Stimulated activated CD4-positive, alpha-beta T cell treated with anti-CD3 and anti-CD28 coated beads, TNF-alpha, amount 100 ng/mL, for 48 hours (primary cell): ENCODE data around the gene NTHL1.

Experiments used
- DNase-seq, 3 donors: peaks; one replicate each; pipeline ENCODE4 v3.0.0-alpha.2; 2020; ENCODE audit warnings: low read depth in 3 of 3

The NTHL1 gene

DNA sequence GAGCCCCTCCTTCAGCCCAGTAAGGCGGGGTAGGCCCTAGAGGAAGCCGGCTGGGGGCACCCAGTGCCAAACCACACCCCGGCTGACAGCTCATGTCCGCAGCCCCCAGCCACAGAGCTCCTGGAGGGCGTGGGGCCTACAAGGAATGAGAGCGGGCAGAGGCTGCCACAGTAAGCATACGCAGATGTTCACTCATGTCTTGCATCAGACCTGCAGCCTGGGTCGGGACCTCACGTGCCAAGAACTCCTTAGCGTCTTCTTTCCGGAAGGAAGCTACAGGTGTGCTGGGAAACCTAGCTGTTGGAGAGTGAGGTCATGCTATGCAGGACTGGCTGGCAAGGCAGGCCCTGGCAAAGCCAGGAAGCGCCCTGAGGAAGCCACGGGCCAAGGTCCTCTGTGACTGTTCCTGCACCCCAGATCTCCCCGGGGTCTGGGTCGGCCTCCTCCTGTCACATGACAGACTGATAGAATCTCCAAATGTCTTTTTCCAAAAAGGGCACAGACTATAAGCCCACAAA, 39.6 kb downstream of the NTHL1 start:
- no peak for DNase-seq

DNA sequence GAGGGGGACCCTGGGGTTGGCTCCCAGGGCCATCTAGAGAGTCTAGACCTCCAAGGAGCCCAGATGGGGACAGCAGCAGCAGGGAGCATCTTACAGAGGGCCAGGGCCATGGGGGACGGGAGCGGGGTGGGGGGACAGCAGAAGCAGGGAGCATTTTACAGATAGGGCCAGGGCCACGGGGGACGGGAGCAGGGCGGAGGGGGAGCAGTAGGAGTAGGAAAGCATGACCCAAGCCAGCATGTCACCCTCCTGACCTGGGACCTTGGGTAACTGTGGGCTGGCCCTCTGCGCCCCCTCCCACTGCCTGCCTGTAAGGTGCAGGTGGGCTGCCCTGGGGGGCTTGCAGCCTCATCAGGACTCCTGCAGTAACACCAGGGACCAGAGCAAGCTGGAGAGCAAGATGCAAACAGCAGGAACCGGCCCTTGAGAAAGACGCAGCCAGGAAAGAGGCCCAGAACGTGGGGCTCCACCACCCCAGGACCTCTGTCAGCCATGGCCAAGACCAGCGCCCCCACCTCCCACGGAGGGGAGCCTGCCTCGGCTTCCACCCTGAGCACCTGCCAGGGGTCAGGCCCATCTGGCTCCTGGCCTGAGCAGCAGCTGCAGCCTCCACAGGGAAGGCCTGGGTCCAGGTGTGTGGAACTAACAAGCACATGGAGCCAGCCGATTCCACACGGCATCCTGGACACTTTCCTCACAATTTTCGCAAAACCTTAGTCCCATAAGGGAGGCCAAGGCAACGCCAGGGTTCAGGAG, 40.4 kb downstream of the NTHL1 start:
- DNase-seq: no peak

DNA sequence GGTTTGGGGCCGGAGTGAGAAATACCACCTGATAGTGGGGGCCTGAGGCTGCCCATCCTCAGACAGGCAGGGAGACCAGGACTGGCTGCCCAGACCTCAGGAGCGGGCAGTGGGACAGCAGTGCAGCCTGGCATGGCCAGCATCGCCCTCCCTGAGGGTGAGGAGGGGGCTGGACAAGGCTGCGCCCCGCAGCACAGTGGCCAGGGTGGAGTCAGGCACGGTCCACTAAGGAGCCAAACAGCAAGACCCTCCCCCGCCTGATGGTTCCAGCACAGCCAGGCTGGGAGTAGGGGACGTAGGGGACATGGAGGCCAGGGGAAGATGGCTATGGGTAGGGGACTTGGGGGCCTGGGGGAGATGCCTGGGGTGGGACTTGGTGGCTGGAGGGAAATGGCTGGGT, 41.3 kb downstream of the NTHL1 start:
- no peak for DNase-seq

DNA sequence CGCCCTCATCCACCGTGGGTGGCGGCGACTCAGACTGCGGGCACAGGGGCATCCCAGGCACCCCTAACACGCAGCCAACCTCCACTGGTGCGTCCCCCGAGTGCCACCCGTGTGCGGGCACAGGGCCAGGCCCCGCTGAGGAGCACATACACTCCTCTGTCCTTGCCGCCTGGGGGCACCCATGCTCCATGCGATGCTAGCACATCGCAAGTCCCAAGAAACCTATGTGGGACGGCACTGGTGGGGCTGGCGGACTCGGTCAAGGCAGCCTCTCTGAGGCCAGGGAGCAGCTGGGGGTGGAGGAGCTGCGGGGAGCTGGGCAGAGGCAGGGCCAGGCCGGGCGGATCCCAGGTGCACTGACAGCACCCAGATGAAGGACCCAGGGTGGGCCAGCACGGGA, 42.0 kb downstream of the NTHL1 start:
- no peak for DNase-seq

DNA sequence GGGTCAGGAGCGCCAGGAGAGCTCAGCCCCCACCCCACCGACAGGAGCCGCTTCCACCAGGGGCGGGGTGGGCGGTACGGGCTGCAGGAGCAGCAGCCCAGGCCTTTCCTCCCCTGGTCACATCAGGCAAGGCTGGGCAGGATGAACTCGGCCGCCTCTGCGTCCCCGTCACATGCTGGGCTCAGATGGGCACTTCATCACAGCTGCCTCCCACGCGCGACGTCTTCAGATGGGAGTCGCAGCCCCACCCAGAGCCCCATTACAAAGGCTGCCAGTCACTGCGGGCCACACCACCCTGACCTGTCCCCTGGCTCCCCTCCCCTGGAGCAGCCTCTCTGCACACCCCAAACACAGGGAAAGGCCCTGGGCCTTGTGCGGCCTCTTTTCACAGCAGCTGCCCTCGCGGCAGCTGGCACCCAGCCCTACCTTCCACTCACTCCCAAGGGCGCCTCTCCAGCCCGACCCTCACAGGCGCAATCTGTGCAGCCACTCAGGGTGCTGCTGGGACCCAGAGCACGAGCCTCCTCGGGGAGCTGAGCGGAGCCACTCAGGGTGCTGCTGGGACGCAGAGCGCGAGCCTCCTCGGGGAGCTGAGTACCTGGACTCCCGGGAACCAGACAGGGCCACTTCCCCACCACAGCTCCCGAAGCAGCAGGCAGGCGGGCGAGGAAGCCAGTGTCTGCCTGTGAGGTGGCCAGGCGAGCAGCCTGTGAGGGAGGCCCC, 42.7 kb downstream of the NTHL1 start:
- no peak for DNase-seq

DNA sequence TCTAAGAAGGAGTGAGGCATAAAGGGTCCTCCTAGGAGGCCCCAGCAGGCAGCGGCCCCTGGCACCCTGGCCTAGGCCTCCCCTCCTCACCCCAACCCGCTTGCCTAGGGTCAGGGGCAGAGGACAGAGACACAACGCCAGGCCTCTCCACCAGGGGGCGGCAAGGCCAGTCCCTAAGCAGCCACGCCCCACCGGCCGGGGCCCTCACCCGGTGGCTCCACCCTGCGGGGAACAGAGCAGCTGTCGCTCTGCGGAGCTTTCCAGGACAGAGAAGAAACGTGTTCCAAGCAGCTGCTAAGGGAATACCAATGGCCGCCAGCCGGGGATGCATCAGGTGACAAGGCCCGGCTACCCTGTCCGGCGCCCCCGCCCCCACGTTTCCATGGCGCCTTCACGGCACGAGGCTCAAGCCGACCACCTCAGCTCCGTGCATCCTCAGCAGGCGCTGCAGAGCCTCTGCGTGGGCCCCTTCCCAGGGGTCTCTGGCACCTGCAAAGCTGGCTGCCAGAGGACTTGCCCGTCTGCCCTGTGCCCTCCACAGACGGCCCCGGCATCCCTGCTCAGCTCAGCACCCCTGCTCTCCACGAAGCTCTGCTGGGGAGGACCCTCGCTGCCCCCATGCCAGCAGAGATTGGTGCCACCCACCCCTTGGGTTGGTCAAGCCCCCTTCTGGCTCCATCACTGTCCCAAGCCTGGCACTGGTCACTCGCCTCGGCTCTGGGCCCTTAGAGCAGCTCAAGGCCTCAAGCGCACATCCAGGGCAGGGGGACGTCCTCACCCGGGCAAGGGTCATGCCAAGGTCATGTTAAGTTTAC, 43.6 kb downstream of the NTHL1 start:
- peak; percentile 82 to 93 (median 84) for DNase-seq

DNA sequence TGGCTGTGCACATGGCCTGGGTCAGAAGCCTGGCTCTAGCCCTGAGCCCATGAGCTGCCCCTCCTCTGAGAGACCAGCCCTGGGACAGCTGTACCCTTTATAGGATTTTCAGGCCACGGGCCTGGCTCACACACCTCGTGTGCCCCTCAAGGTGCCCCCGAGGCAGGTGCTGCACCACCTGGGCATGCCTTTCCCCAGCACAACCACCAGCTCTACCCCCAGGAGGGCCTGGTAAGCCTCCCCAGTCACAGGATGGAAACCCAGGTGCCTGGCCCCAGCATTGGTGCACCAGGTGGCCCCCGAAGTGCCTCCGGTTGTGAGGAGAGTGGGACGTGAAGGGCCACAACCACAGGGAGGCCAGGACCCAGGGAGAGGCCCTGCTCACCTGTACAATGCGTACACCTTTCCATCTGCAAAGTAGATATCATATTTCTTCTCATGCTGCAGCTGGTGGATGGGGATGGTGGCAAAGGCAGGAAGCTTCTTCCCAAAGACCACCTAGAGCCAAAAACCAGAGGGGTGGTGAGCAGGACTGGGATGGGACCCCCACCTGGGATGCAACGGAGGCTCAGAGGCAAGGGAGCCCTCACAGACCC, 44.3 kb downstream of the NTHL1 start:
- DNase-seq: no peak

DNA sequence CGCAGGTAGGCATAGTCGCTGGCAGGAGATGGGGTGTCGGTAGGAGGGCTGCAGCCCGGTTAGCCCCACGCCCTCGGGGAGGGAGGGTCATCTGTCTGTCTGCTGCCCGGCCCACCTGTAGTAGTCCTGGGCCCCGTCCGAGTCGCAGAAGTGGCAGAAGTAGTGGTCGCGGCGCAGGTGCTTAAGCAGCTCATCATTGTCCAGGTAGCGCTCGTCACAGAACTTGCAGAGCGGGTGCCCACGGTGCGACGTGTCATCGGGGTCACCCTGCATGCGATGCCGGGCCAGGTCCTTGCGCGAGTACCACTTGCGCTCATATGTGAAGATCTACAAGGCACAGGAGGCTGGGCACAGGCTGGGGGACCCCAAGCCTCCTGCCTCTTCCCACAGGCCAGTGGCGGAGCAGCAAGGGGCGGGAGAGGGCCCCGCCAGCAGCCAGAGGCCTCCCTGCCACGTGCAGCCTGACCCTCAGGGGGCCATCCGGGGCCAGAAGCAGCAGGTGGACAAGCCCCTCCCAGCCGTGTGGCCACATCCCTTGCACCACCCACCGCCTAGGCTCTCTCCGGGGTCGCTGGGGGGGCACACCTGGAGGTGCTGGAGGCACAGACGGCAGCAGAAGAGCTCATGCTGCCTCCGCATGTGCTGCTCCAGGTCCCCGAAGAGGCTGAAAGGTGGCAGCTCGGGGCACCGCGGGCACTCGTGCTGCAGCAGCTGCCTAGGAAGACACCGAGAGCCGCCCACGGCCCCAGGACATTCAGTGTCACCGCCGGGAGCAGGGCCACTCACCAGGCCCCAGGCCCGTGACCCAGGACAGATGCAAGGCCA, 45.0 kb downstream of the NTHL1 start:
- DNase-seq: no peak

DNA sequence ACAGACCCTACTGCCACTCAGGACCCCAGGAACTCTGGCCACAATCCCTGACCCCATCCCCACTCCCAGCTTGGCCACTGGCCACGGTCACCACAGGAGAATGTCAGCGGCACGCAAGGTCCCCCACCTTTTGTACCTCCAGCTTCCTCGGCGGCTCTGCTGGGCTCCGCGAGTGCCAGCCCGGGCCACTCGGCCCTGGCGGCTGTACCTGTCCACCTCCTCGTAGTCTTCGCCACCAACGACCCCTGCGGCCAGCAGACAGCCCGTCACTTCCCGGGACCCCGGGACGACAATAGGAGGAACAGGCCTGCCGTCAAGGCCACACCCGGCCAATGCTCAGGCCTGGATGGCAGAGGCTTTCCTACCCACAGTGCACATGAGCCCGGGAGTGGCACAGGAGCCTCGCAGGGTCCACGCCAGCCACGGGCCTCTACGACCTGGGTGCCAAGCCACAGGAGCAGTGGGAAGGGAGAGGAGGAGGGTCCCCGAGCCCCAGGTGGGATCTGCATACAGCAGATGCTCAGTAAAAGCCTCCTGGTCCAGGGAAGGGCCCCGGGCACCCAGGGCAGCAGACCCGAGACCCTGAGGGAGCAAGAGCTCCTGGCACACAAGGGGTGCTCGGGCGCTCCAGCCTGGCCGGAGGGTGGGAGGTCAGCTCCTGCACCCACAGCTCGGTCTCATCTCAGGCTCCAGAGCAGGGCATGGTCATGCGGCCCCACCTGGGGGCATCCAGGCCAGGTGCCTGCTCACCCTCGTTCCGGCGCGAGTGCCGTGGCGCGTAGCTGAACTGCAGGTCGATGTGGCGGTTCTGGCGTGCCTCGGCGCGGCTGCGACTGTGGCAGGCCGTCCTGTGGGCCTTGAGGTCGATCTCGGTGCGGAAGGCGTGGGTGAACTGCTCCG, 45.9 kb downstream of the NTHL1 start:
- DNase-seq: no peak

DNA sequence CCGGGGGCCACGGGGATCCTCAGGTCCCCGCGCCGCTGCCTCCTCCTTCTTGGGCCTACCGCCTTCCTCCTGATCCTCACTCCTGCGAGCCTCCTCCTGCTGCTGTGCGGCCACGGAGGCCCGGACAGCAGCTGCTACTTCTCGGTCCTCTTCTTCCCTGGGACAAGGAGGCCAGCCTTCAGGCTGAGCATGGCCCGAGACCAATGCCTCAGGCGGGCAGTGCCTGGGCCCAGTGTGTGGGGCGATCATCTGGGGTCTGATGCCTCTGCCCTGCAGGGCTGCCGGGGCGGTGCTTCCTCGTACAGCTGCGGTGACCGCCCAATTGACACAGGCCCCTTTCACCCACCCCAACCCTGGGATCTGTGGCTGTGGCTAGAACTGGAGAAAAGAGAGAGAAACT, 46.6 kb downstream of the NTHL1 start:
- DNase-seq: no peak

DNA sequence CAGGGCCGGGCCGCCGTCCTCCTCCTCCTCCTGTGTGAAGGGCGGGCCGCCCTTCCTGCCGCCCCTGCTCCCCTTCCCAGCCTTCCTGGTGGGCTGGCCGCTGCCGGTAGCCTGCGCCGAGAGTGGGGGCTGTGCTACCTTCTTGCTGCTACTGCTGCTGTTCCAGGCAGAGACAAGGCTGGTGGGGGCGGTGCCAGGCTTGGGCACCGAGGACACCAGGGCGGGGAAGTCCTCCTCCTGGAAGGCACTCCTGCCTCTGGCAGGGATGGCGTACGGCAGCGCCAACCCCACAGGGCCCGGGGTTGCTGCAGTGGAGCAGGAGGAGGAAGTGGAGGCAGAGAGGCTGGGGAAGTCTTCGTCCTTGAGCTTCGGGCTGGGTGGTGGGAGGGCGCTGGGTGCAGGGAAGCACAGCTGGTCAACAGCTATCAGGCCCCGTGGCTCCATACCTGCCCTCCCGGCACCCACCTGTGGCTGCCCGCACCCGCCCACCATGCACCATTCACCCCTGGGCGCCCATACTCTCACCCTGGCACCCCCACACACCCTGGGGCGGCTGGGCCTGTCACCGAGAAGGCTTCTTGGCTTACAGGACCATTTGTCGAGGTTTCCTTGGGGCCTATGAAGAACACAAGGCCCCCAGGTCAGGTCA, 47.6 kb downstream of the NTHL1 start:
- no peak for DNase-seq

DNA sequence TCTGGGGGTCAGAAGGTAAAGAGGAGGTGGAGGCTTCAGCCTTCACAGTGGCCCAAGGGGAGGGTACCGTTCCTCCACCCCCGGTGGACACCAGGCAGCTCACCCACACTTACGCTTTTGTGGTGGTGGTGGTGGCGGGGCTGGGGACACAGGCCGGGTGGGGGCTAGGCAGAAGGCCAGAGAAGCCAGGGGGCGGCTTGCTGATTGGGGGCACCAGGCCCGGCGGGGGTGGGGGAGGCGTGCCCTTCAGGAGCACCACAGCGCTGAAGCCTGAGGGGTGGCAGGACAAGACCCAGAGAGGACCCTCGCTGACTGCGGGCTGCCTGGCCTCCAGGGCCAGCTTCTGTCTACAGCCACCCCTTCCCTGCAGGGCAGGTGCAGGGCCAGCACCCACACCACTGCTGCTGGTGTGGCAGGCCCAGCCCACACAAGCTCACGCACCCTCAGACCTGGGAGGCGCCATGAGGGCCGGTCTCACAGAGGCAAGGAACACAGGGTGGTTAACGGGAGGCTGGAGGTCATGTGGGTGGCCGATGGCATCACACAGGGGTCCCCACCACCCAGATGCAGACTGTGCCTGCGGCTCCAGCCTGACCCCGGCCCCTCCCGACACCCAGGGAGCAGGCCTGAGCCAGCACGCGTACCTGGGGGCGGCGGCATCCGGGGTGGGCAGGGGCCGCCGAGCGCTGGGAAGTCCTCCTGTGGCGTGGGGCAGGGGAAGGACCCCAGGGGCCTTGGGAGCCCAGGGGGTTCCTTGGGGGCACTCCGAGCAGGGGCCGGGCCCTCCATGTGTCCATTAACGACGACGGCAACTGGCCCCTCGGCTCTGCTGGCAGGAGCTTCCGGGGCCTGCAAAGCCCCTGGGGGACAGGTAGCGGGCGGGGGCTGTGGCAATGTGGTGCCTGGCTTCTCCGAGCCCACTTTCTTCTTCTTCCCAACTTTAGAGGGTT, 48.5 kb downstream of the NTHL1 start:
- no peak for DNase-seq

DNA sequence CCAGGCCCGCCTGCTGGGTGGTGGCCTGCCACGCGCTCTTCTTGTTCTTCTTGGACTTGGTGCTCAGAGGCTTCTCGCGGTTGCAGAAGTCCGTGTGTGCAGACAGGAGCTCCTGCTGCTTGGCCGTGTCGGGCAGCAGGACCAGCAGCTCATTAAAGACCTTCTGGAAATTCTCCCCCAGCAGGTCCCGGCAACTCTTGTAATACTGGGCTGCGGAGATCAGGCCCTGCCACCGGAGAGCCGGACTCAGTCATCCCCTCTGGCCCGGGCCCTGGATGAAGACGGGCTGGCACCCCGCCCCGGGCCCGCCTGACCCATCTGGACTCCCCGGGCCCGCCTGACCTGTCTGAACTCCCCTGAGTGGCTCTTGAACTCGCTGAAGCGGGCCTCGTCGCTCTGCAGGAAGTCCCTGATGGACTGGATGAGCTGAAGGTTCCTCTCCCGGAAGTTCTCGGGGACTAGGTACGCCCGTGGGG, 49.2 kb downstream of the NTHL1 start:
- DNase-seq: no peak

DNA sequence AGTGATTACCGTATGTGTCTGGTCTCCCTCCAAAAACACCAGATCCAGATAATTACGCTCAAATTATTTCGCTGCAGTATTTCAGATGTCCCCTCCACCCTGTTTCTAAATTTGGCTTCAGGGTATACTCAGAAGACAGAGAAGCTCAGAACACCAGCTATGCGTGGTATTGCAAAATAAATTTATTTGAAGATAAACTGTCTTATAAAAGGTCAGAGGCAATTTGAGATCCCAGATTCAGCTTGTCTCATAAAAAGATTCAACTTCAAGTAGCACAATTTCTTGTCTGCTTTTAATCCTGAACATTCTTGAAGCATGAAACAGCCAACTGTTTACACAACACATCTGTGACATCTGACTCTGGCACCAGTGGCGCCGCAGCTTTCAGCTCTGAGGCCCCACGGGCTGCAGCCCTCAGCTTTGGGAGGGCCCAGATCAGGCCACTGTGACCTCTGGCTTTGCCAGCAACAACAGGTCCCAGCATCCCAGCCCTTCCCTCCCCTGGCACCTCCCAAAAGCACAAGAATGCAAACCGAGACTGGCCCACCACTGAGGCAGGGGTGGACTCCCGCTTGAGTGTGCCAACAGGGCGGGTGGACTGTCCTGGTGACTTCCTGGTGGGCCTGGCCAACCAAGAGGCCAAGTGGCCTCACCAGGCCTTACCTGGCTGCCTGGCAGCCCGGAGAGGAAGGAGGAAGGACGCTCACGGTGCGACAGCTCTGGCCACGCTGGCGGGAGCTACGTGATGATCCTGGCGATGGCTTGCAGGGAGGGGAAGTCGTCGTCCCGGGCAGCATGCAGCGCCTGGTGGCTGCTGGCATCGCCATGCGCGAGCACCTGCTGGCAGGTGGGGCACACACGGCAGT, 49.9 kb downstream of the NTHL1 start:
- DNase-seq: no peak

DNA sequence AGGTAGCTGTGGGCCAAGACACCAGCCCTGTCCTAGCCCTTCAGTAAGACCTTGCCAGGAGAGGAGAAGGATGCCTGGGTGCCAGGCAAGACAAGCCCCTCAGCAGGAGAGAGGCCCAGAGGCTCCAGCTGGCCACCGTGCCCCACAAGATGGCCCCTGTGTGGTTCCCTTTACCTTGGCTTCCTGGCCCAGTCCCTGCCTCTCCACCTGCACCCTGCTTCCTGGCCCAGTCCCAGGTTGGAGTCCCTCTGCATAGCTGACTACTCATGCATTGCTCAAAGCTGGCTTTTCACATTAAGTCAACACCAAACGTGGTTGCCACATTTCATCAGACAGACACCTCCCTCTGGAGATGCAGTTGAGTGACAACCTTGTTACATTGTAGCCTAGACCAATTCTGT, 53.9 kb downstream of the NTHL1 start:
- DNase-seq: no peak

DNA sequence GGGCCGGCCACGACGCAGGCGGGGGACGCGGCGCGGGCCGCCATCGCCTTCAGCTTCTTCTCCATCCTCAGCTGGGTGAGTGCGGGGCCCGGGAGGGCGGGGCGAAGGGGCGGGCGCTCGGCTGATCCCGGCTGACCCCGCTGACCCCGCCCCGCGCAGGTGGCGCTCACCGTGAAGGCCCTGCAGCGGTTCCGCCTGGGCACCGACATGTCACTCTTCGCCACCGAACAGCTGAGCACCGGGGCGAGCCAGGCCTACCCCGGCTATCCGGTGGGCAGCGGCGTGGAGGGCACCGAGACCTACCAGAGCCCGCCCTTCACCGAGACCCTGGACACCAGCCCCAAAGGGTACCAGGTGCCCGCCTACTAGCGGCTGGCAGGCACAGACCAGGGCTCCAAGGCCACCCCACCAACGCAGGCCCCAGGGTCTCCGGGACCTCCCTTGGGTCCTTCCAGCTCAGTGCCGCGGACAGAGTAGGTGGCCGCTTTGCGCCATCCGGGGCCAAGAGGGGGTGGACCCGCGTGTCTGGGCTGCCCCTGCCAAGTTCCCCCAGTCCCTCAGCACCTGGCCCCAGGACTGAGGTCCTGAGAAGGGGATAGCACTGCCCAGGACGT, 54.8 kb downstream of the NTHL1 start:
- DNase-seq: no peak
